Measurements from ENCODE around the gene FBF1.
"Not testable (repeated sequence)": the region's sequence is repeated elsewhere in the genome, so short reads cannot be mapped to it uniquely, and the experiment has no call there.

FBF1 gene

GRCh38 chr17:75874323-75875181 is 66.3 kb downstream of the FBF1 start:
- no peak for DNase-seq

GRCh38 chr17:75873587-75874322 is 67.1 kb downstream of the FBF1 start:
- DNase-seq: no peak

- DNase-seq: peak in 5 of 6 experiments; percentile 26 to 71 (median 52)
Observed at GRCh38 chr17:75872434-75873351, 68.1 kb downstream of the FBF1 start.

DNA sequence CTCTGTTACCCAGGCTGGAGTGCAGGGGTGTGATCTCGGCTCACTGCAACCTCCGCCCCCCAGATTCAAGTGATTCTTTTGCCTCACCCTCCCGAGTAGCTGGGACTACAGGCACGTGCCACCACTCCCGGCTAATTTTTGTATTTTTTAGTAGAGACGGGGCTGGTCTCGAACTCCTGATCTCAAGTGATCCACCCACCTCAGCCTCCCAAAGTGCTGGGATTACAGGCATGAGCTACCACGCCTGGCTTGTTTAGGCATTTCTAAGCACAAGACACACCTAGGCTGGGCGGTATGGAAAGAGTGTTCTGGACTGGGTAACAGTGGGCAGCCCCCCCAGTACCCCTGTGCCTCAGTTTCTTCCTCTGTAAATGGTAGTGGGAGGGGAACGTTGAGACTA is 70.6 kb downstream of the FBF1 start:
- not testable (repeated sequence) for DNase-seq

DNA sequence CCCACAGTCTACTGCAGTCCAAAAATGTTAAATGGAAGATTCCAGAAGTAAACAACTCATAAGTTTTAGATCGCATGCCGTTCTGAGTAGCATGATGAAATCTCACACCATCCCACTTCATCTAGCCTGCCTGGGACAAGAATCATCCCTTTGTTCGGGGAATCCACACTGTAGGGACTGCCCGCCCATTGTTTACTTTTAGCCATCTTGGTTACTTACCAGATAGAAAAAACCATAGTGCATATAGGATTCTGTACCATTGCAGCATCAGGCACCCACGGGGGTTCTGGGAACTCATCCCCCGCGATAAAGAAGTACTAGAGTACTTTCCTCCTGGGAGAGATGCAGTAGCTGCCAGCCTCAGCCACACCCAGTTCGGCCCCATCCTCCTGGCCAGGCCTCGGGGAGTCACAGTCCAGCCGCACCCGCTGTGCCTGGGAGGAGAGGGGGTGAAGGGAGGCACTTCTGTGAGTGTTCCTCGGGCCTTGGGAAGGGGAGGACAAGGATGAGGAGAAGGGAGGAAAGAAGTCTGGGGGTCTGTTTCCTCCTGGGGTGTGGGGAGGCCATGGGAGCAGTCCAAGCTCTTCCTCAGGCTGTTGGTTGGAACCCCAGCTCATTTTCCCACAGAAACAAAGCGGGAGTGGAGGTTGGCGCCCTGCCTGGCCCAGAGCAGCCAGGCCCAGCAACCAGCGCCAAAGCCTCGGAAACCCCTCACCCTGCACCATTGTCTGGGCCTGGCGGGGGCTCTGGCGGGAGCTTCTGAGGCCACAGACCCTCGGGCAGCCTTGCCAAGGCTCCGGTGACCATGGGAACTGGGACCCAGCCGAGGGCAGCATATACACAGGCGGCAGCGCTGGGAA is 71.3 kb downstream of the FBF1 start:
- DNase-seq: no peak

DNA sequence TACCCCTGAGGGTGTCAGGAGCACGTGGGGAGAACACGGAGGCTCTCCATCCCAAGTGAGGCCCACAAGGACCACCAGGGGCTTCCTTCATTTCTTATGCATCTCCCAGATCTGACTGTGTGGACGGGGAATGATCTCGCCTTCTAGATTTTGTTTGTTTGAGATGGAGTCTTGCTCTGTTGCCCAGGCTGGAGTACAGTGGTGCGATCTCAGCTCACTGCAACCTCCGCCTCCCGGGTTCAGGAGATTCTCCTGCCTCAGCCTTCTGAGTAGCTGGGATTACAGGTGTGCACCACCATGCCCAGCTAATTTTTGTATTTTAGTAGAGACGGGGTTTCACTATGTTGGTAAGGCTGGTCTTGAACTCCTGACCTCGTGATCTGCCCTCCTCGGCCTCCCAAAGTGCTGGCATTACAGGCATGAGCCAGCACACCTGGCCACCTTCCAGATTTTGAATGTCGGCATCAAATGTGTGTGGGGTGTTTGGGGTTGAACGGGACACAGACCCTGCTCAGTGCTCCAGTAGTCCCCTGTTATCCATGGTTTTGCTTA is 72.0 kb downstream of the FBF1 start:
- DNase-seq: not testable (repeated sequence)

DNA sequence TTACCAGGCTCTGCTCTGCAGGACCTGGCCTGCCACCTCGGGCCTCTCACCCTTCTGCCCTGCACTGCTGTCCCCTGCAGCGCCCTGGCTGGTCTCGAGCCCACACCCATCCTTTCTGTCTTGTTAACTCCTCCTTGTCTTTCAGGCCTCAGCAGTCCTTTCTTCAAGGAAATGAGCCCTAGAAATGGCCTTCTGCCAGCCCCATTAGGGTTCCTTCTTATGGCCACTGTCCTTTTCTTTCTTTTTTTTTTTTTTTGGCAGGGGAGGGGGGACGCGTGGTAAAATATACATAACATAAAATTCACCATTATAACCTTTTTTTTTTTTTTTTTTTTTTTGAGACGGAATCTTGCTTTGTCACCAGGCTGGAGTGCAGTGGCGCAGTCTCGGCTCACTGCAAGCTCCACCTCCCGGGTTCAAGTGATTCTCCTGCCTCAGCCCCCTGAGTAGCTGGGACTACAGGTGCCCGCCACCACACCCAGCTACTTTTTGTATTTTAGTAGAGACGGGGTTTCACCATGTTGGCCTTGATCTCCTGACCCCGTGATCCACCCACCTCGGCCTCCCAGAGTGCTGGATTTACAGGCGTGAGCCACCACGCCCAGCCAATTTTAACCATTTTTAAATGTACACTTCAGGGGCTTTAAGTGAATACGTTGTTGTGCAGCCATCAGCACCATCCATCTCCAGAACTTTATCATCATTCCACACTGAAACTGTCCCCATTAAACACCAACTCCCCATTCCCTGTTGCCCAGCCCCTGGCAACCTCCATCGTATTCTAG is 75.2 kb downstream of the FBF1 start:
- DNase-seq: not testable (repeated sequence)

- not testable (repeated sequence) for DNase-seq
Observed at GRCh38 chr17:75864887-75865286, 76.0 kb downstream of the FBF1 start.

DNA sequence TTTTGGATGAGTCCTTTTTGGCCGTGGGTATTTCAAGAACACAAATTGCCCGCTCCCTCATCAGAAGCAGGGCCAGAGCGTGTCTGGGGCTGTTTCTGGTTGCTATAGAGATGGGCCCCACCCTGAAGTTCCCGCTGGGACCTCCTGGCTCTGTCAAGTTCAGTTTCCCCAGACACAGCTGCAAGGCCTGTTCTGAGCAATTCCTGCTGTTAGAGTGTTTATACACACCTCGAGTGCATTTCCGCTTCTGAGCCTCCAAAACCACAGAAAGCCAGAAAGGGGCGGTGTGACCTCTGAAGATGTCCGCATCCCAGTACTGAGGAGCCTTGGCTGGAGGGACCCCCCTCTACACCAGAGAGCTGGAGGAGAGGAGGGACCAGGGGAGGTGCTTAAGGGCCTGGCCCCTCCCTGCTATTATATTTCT is 76.4 kb downstream of the FBF1 start:
- peak; percentile 6 to 32 (median 14) for DNase-seq

GRCh38 chr17:75861927-75862317 is 78.9 kb downstream of the FBF1 start:
- no peak for DNase-seq
